Smooth muscle cell (in vitro differentiated cells): ENCODE measurements around the gene PDE11A. TPM values are rescaled to one million over a fixed set of nuclear protein-coding genes. Genes with fewer than 3 reads are reported as not detected.

ENCODE experiments used
- DNase-seq: peaks from one replicate; lab custom pipeline; 2025; ENCODE audit not compliant: unreplicated experiment; lab: John Stamatoyannopoulos, UW
- H2AFZ ChIP-seq: fragments of 200-600 bp; sonication (generic); 2 replicates; pipeline ENCODE4 v1.6.0; 2016; ENCODE audit warnings: antibody characterized with exemption, low read depth, mild to moderate bottlenecking
- H3F3A ChIP-seq: fragments of 200-600 bp; sonication (generic); 2 replicates; pipeline ENCODE4 v1.6.0; 2017; ENCODE audit warnings: antibody characterized with exemption, low read depth
- H3K27ac ChIP-seq: fragments of 200-600 bp; sonication (generic); 2 replicates; pipeline ENCODE4 v1.5.1; 2016; ENCODE audit warnings: low read depth, mild to moderate bottlenecking
- H3K27me3 ChIP-seq: fragments of 200-600 bp; sonication (generic); 2 replicates; pipeline ENCODE4 v1.6.1; 2016; ENCODE audit warnings: low read depth, mild to moderate bottlenecking
- H3K36me3 ChIP-seq: fragments of 200-600 bp; sonication (generic); 2 replicates; pipeline ENCODE4 v1.5.1; 2016; ENCODE audit warnings: low read depth
- H3K4me1 ChIP-seq: fragments of 200-600 bp; sonication (generic); 2 replicates; pipeline ENCODE4 v1.5.1; 2016; ENCODE audit warnings: low read depth
- H3K4me2 ChIP-seq: fragments of 200-600 bp; sonication (generic); 2 replicates; pipeline ENCODE4 v1.6.0; 2016; ENCODE audit warnings: mild to moderate bottlenecking
- H3K4me3 ChIP-seq: fragments of 200-600 bp; sonication (generic); 2 replicates; pipeline ENCODE4 v1.5.1; 2016; ENCODE audit warnings: mild to moderate bottlenecking
- H3K79me2 ChIP-seq: fragments of 200-600 bp; sonication (generic); 2 replicates; pipeline ENCODE4 v1.6.0; 2016; ENCODE audit warnings: low read depth, mild to moderate bottlenecking
- H3K9ac ChIP-seq: fragments of 200-600 bp; sonication (generic); 2 replicates; pipeline ENCODE4 v1.6.0; 2016; ENCODE audit warnings: low read depth
- H3K9me3 ChIP-seq: fragments of 200-600 bp; sonication (generic); replicated peaks from 2 replicates; pipeline ENCODE4 v1.5.1; 2016; ENCODE audit warnings: low read depth
- H4K20me1 ChIP-seq: fragments of 200-600 bp; sonication (generic); 2 replicates; pipeline ENCODE4 v1.6.0; 2016; ENCODE audit warnings: low read depth
- WGBS: methylation state at CpG from one replicate; pipeline ENCODE4 v1.1.7; 2016; ENCODE audit warnings: low lambda C conversion rate; 5-methylcytosine and 5-hydroxymethylcytosine counted together
- polyA plus RNA-seq: library from polyadenylated mRNA; unstranded; fragments of >200 nt; fragmentation: Nextera tagmentation; extraction: Ambion mirVana; gene quantifications from 2 replicates; pipeline ENCODE4 v1.2.1, GENCODE V29; 2016
- total RNA-seq: library from RNA; depleted of rRNA; stranded (reverse); fragments of >200 nt; gene quantifications from 2 replicates; pipeline ENCODE4 v1.2.3, GENCODE V29; 2014
- TF ChIP-seq, protein P1 (sequence below): fragments of 200-600 bp; sonication (generic); IDR thresholded peaks from 2 replicates; pipeline ENCODE4 v1.5.1; 2017; ENCODE audit warnings: borderline replicate concordance, mild to moderate bottlenecking, antibody characterized with exemption; ENCODE audit not compliant: insufficient read depth, poor library complexity, severe bottlenecking

Gene PDE11A
- total and polyA plus RNA-seq, 2 experiments from 2014 or later = under 0.01 TPM; not detected in 1

- no peak overlapping the region for H3K9ac ChIP-seq
- TF ChIP-seq, protein P1, sequence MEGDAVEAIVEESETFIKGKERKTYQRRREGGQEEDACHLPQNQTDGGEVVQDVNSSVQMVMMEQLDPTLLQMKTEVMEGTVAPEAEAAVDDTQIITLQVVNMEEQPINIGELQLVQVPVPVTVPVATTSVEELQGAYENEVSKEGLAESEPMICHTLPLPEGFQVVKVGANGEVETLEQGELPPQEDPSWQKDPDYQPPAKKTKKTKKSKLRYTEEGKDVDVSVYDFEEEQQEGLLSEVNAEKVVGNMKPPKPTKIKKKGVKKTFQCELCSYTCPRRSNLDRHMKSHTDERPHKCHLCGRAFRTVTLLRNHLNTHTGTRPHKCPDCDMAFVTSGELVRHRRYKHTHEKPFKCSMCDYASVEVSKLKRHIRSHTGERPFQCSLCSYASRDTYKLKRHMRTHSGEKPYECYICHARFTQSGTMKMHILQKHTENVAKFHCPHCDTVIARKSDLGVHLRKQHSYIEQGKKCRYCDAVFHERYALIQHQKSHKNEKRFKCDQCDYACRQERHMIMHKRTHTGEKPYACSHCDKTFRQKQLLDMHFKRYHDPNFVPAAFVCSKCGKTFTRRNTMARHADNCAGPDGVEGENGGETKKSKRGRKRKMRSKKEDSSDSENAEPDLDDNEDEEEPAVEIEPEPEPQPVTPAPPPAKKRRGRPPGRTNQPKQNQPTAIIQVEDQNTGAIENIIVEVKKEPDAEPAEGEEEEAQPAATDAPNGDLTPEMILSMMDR = no peak
- 85% methylated on average over 2 of the region's 2 CpGs for WGBS
Observed at GRCh38 chr2:177929662-177930522, 142.7 kb downstream of the PDE11A start.

DNA sequence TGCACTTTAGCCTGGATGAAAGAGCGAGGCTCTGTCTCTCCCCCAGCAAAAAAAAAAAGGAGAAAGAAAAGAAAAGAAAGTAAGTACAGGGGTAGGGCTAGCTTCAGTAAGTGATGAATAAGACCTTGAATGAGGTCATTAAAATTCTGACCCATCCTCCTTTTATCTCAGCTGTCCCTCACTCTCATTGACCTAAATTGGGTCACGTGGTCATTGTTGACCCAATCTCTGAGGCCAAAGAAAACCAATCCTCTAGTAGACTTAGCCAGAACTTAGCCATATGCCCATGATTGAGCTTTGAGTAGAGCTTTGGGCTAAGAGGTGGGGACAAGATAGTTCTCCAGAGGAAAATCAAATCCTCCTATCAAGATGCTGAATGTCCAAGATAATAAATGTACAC, 149.3 kb downstream of the PDE11A start:
- Histone ChIP-seq H3K4me2 (no peak overlapping the region), H3K9me3 (no peaks in the 10 kb centered on the region), H3K27me3 (no peaks in the 10 kb centered on the region), H3K79me2 (no peaks in the 10 kb centered on the region), H2AFZ (no peak overlapping the region), H3K9ac (no peak overlapping the region), H3K4me1 (no peaks in the 10 kb centered on the region), H3K27ac (no peak overlapping the region), H3F3A (no peaks in the 10 kb centered on the region), H3K36me3 (no peaks in the 10 kb centered on the region), H4K20me1 (no peaks in the 10 kb centered on the region), H3K4me3 (no peak overlapping the region)
- TF ChIP-seq, protein P1 = no peak
- no peak for DNase-seq
- WGBS = 92% methylated on average over 2 of the region's 2 CpGs

More at GRCh38 chr2:177929662-177930522, 142.7 kb downstream of the PDE11A start:
- H3K4me3 ChIP-seq = no peak overlapping the region
- H3K27me3 ChIP-seq = no peaks in the 10 kb centered on the region
- no peaks in the 10 kb centered on the region for H3F3A ChIP-seq
- no peak overlapping the region for H2AFZ ChIP-seq
- H4K20me1 ChIP-seq = no peaks in the 10 kb centered on the region
- H3K4me1 ChIP-seq = no peaks in the 10 kb centered on the region
- no peaks in the 10 kb centered on the region for H3K36me3 ChIP-seq
- no peak overlapping the region for H3K27ac ChIP-seq
- no peak overlapping the region for H3K4me2 ChIP-seq
- H3K79me2 ChIP-seq = no peaks in the 10 kb centered on the region
- H3K9me3 ChIP-seq = no peaks in the 10 kb centered on the region
- DNase-seq = no peak

DNA sequence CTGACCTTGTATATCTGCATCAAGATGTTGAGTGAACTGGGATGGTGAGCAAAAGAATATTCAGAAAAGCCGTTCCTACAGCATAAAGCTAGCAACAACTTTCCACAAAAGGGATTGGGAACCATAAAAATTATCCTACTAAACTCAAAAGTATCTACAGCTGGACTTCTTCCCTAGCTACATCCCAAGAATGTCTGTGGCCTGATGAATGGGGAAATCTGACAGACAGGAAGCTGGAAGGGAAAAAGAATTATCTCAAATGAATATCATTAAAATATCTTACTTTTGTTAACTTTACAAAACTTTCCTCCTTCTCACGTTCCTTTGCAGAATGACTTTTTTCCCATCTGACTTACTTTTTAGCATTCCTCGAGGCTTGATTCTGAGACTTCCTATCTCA, 150.9 kb downstream of the PDE11A start:
- H3F3A ChIP-seq = no peaks in the 10 kb centered on the region

More for the DNA sequence above, 150.9 kb downstream of the PDE11A start:
- Histone ChIP-seq H3K36me3 (no peaks in the 10 kb centered on the region), H3K79me2 (no peaks in the 10 kb centered on the region), H2AFZ (no peak overlapping the region), H3K4me3 (no peak overlapping the region), H3K27me3 (no peaks in the 10 kb centered on the region), H3K9ac (no peak overlapping the region), H3K9me3 (no peaks in the 10 kb centered on the region), H3K4me2 (no peak overlapping the region), H3K27ac (no peak overlapping the region), H4K20me1 (no peaks in the 10 kb centered on the region), H3K4me1 (no peaks in the 10 kb centered on the region)
- 73% methylated on average over 3 of the region's 3 CpGs for WGBS
- no peak for DNase-seq
- TF ChIP-seq, protein P1 = no peak
